Thymus (tissue), 11 donors: ENCODE measurements around the gene P2RY14. TPM values are rescaled to one million over a fixed set of nuclear protein-coding genes. Genes with fewer than 3 reads are reported as not detected.

Experiments
- DNase-seq, 9 donors: peaks; one replicate each; pipeline ENCODE4 v3.0.0-alpha.2; 2013; ENCODE audit warnings: low spot score in 9 of 9, low read depth in 6 of 9, missing footprints in 1 of 9
- H3K27ac ChIP-seq, 2 donors: one replicate each; pipeline ENCODE4 v1.5.1; 2013; ENCODE audit warnings: control low read depth in 1 of 2, low read depth in 1 of 2, low read length in 1 of 2, mild to moderate bottlenecking in 1 of 2, moderate library complexity in 1 of 2
- H3K27me3 ChIP-seq, 2 donors: one replicate each; pipeline ENCODE4 v1.5.1; 2013; ENCODE audit warnings: low read length in 1 of 2; ENCODE audit not compliant: control insufficient read depth in 2 of 2, insufficient read depth in 1 of 2
- H3K36me3 ChIP-seq, 2 donors: one replicate each; pipeline ENCODE4 v1.5.1; 2013; ENCODE audit warnings: low read length in 1 of 2, mild to moderate bottlenecking in 1 of 2, moderate library complexity in 1 of 2; ENCODE audit not compliant: control insufficient read depth in 2 of 2, insufficient read depth in 2 of 2
- H3K4me1 ChIP-seq, 2 donors: one replicate each; pipeline ENCODE4 v1.5.1; 2013; ENCODE audit warnings: low read length in 2 of 2; ENCODE audit not compliant: control insufficient read depth in 2 of 2, insufficient read depth in 2 of 2
- H3K4me3 ChIP-seq, 2 donors: one replicate each; pipeline ENCODE4 v1.5.1; 2013; ENCODE audit warnings: low read length in 2 of 2, control low read depth in 1 of 2, mild to moderate bottlenecking in 1 of 2
- H3K9me3 ChIP-seq, 2 donors: one replicate each; pipeline ENCODE4 v1.5.1; 2013; ENCODE audit warnings: low read length in 1 of 2, mild to moderate bottlenecking in 1 of 2; ENCODE audit not compliant: control insufficient read depth in 2 of 2, insufficient read depth in 1 of 2
- WGBS: extraction: QIAGEN DNeasy Blood & Tissue Kit; methylation state at CpG from one replicate; pipeline ENCODE4 v1.1.7; 2013; 5-methylcytosine and 5-hydroxymethylcytosine counted together
- polyA plus RNA-seq: library from polyadenylated mRNA; stranded (reverse); fragments of 200-250 nt; gene quantifications from one replicate; pipeline ENCODE4 v1.2.3, GENCODE V29; 2013
- total RNA-seq: library from RNA; stranded (reverse); fragments of 120-200 nt; gene quantifications from one replicate; pipeline ENCODE4 v1.2.4, GENCODE V29; 2013
- donor health status: healthy.

Gene P2RY14
- total and polyA plus RNA-seq, 2 donors = 2.1 to 8.2 TPM

DNA sequence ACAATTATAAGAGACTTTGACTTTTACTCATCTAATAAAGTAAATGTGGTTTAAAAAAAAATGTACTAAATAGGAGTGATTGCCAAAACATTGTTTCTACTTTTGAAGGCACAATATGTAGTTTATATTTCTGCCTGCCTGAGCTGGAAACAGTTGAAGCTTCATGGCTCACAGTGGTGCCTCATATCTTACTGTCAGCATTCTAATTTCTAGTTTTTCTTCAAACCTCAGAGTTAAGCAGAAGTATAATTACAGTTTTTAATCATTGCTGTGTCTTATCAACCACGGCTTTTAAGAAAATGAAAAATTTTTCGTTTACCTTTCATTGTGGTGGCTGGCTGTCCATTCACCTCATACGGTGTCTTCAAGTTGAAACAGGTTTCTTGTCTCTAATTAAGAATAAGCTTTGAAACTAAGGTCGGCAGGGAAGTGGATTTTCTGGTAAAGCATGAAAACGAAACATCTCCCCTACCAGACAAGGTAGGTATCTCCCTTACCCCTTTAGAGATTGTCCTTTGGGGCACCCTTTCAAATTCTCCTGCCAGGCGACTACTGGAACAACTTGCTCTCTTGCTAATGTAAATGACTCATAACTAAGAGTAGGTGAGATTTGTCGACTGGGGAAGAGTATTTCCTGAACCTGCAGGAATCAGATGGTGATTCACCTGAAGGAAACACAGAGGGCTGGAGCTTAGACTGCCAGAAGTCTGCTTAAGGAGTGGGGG, 38.1 kb upstream of the P2RY14 start, which contains the start of gene GPR87:
TSS of gene GPR87 (minus strand) at position 554 of the 725 bp plus-strand sequence. CDS start 16,720 bp downstream, outside the sequence.
- no peaks in the 10 kb centered on the region for H3K9me3 ChIP-seq
- 84% methylated on average over 7 of the region's 7 CpGs for WGBS
- H3K27me3 ChIP-seq = no peaks in the 10 kb centered on the region
- no peak for DNase-seq
- H3K27ac ChIP-seq = peak within 1 kb of the TSS in 1 of 2 donors; percentile 67
- no peaks in the 10 kb centered on the region for H3K4me1 ChIP-seq
- H3K36me3 ChIP-seq = no peaks in the 10 kb centered on the region
- no peak within 1 kb of the TSS for H3K4me3 ChIP-seq

- Histone ChIP-seq H3K27ac (peak overlapping the region in 1 of 2 donors; percentile 67), H3K9me3 (no peaks in the 10 kb centered on the region), H3K4me3 (no peak overlapping the region), H3K36me3 (no peaks in the 10 kb centered on the region), H3K4me1 (no peaks in the 10 kb centered on the region), H3K27me3 (no peaks in the 10 kb centered on the region)
- no peak for DNase-seq
- 91% methylated on average over 2 of the region's 2 CpGs for WGBS
These were observed 37.5 kb upstream of the P2RY14 start for GRCh38 chr3:151315846-151316245.

GRCh38 chr3:151315136-151315535, 36.8 kb upstream of the P2RY14 start:
- H3K4me1 ChIP-seq = no peaks in the 10 kb centered on the region
- no peaks in the 10 kb centered on the region for H3K27me3 ChIP-seq
- no peak for DNase-seq
- H3K27ac ChIP-seq = no peak overlapping the region
- H3K4me3 ChIP-seq = no peak overlapping the region
- H3K9me3 ChIP-seq = no peaks in the 10 kb centered on the region
- no peaks in the 10 kb centered on the region for H3K36me3 ChIP-seq
- WGBS = over 99% methylated on average over 2 of the region's 2 CpGs

- Histone ChIP-seq H3K4me1 (no peaks in the 10 kb centered on the region), H3K36me3 (no peaks in the 10 kb centered on the region), H3K4me3 (no peak overlapping the region), H3K27ac (no peak overlapping the region), H3K9me3 (no peaks in the 10 kb centered on the region), H3K27me3 (no peaks in the 10 kb centered on the region)
- DNase-seq = no peak
- WGBS = 99% methylated on average over 5 of the region's 5 CpGs
These were observed 36.3 kb upstream of the P2RY14 start for GRCh38 chr3:151314593-151314992.

GRCh38 chr3:151314137-151314536, 35.8 kb upstream of the P2RY14 start:
- Histone ChIP-seq H3K27ac (no peak overlapping the region), H3K27me3 (no peaks in the 10 kb centered on the region), H3K36me3 (no peaks in the 10 kb centered on the region), H3K4me3 (no peak overlapping the region), H3K9me3 (no peaks in the 10 kb centered on the region), H3K4me1 (no peaks in the 10 kb centered on the region)
- WGBS = 73% methylated on average over 2 of the region's 2 CpGs
- DNase-seq = no peak

- Histone ChIP-seq H3K9me3 (no peaks in the 10 kb centered on the region), H3K27me3 (no peaks in the 10 kb centered on the region), H3K4me3 (no peak overlapping the region), H3K27ac (no peak overlapping the region), H3K36me3 (no peaks in the 10 kb centered on the region), H3K4me1 (no peaks in the 10 kb centered on the region)
- WGBS = 99% methylated on average over 3 of the region's 3 CpGs
- DNase-seq = no peak
These were observed 34.6 kb upstream of the P2RY14 start for GRCh38 chr3:151312972-151313371.

GRCh38 chr3:151309566-151309965, 31.2 kb upstream of the P2RY14 start:
- no peak for DNase-seq
- no peaks in the 10 kb centered on the region for H3K9me3 ChIP-seq
- H3K4me1 ChIP-seq = peaks cover 0 to 7% of the 10 kb centered on the region in 2 donors
- WGBS = 97% methylated on average over 2 of the region's 2 CpGs
- H3K27me3 ChIP-seq = no peaks in the 10 kb centered on the region
- no peak overlapping the region for H3K4me3 ChIP-seq
- H3K27ac ChIP-seq = no peak overlapping the region
- no peaks in the 10 kb centered on the region for H3K36me3 ChIP-seq

DNA sequence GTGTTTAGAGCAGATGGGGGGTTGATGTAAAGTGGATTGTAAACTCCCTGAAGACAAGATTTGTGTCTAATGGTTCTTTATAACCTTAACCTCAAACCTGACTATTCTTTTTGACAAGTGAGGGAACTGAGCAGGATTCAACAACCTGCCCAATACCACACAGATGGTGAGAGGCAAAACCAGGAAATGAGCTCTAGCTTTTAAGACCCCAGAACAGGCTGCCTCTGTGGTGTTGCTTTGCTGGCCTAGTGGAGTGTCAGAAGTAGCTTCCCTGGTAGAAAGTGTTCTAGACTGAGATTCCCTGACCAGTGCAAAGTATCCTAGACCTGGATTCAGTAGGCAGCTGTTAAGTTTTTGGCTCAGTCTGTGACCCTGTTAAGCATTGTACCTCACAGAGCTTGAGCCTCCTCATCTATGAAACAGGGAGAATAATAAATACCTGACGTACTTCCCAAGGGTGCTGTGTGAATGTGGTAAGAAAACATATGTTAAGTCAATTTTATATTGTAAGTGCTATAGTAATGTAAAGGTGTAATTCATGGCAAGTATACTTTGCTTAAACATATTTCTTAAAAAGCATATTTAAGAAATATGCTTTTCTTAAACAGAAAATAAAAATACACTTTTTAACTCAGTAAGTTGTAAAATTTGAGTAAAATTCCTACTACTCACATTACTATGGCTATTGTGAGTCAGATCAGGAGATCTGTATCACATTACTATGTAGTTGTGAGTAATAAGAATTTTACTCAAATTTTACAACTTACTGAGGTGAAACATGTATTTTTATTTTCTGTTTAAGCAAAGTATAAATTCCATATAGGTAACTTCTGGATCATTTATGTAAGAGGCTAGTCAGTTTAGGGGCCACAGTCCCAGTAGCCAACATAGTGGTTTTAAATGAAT, 29.5 kb upstream of the P2RY14 start:
- Histone ChIP-seq H3K27ac (no peak overlapping the region), H3K4me1 (peaks cover 0 to 7% of the 10 kb centered on the region in 2 donors), H3K36me3 (no peaks in the 10 kb centered on the region), H3K27me3 (no peaks in the 10 kb centered on the region), H3K4me3 (no peak overlapping the region), H3K9me3 (no peaks in the 10 kb centered on the region)
- peak in 1 of 9 donors; percentile 19 for DNase-seq
- WGBS = 100% methylated on average over 1 of the region's 1 CpG

GRCh38 chr3:151307131-151307530, 28.8 kb upstream of the P2RY14 start:
- Histone ChIP-seq H3K4me3 (no peak overlapping the region), H3K4me1 (peaks cover 0 to 7% of the 10 kb centered on the region in 2 donors), H3K36me3 (no peaks in the 10 kb centered on the region), H3K27ac (no peak overlapping the region), H3K9me3 (no peaks in the 10 kb centered on the region), H3K27me3 (no peaks in the 10 kb centered on the region)
- DNase-seq = no peak
